H1 (cell line): Measurements from ENCODE around the gene DPEP3. TPM values are rescaled to one million over a fixed set of nuclear protein-coding genes. Genes with fewer than 3 reads are reported as not detected.

Source experiments
- CHD1 ChIP-seq: IDR thresholded peaks from 2 replicates; pipeline ENCODE4 v1.6.1; 2012; ENCODE audit warnings: low read depth, low read length, improper control_type of control experiment
- CHD2 ChIP-seq: IDR thresholded peaks from 2 replicates; pipeline ENCODE4 v1.6.1; 2012; ENCODE audit warnings: low read length, improper control_type of control experiment
- CHD7 ChIP-seq: fragments of 300-600 bp; sonication (generic); IDR thresholded peaks from 2 replicates; pipeline ENCODE4 v1.7.1; 2012; ENCODE audit warnings: low read length, moderate library complexity, mild to moderate bottlenecking, inconsistent platforms; ENCODE audit not compliant: insufficient replicate concordance
- FOSL1 ChIP-seq: IDR thresholded peaks from 2 replicates; pipeline ENCODE4 v1.6.1; 2011; ENCODE audit warnings: mild to moderate bottlenecking, low read depth, low read length, moderate library complexity; ENCODE audit not compliant: insufficient read depth
- HDAC2 ChIP-seq, 2 experiments: fragments of 300-600 bp in 1 of 2; sonication (generic) in 1 of 2; IDR thresholded peaks; 2 replicates each; pipeline ENCODE4 v1.6.1; 2011 to 2012; ENCODE audit warnings: low read depth in 2 of 2, low read length in 2 of 2, mild to moderate bottlenecking in 2 of 2, moderate library complexity in 2 of 2, borderline replicate concordance in 1 of 2, inconsistent platforms in 1 of 2
- USF2 ChIP-seq: IDR thresholded peaks from 2 replicates; pipeline ENCODE4 v1.6.1; 2011; ENCODE audit warnings: low read length, improper control_type of control experiment
- polyA plus RNA-seq, 7 experiments: library from polyadenylated mRNA; depleted of rRNA in 3 of 7; stranded (reverse) in 5 of 7; unstranded in 2 of 7; fragments of >200 nt in 5 of 7; fragments of 200-250 nt in 2 of 7; gene quantifications; 1 replicate in 5 of 7; 2 replicates in 1 of 7; 4 replicates in 1 of 7; pipeline versions ENCODE4 v1.2.1 to v1.2.3, GENCODE V29; 2011 to 2013; ENCODE audit warnings: missing spikeins in 2 of 7, mixed read lengths in 2 of 7
- total RNA-seq: library from RNA; stranded (reverse); fragmentation: NEBNext Ultra II Directional; extraction: Animal tissue kit (Norgen Biotek cat#: 25700); gene quantifications from 2 replicates; pipeline ENCODE4 v1.2.1, GENCODE V29; 2021

The DPEP3 gene
- total and polyA plus RNA-seq, 2 of the 8 experiments (the other 6 are each of a cell fraction or from before 2014, with no cell fraction given) = 6.5 to 9.9 TPM

GRCh38 chr16:67964477-67965131, 15.7 kb downstream of the DPEP3 start (continued):
- TF ChIP-seq CHD7 (no peak), CHD2 (no peak), HDAC2 (IDR thresholded peaks at IDR 0.05; ENCODE audit: borderline replicate concordance in 1 of 2, low read depth in 2 of 2, low read length in 2 of 2) (no peak), CHD1 (no peak), FOSL1 (no peak), USF2 (no peak)
- TF ChIP-seq, all 59 proteins: peak for 0
